Measurements from ENCODE around the gene VPREB1. TPM values are rescaled to one million over a fixed set of nuclear protein-coding genes. Genes with fewer than 3 reads are reported as not detected.

VPREB1 gene
- total RNA-seq, 4 donors from 2014 or later: not detected

- in situ Hi-C loops (cut with MboI; ENCODE audit: low pct_ligation_motif_present in 1 of 4, low pct_unique_long_range_greater_than_20kb in 1 of 4, low sequenced_read_pairs in 3 of 4): no loop called here
- 63% methylated on average over 4 of the region's 4 CpGs; no CpG with 5 or more reads in 1 of the 2 donors for WGBS, 2 donors (ENCODE audit: low coverage in 1 of 2)
Observed at GRCh38 chr22:22200569-22201184, 43.9 kb upstream of the VPREB1 start.

DNA sequence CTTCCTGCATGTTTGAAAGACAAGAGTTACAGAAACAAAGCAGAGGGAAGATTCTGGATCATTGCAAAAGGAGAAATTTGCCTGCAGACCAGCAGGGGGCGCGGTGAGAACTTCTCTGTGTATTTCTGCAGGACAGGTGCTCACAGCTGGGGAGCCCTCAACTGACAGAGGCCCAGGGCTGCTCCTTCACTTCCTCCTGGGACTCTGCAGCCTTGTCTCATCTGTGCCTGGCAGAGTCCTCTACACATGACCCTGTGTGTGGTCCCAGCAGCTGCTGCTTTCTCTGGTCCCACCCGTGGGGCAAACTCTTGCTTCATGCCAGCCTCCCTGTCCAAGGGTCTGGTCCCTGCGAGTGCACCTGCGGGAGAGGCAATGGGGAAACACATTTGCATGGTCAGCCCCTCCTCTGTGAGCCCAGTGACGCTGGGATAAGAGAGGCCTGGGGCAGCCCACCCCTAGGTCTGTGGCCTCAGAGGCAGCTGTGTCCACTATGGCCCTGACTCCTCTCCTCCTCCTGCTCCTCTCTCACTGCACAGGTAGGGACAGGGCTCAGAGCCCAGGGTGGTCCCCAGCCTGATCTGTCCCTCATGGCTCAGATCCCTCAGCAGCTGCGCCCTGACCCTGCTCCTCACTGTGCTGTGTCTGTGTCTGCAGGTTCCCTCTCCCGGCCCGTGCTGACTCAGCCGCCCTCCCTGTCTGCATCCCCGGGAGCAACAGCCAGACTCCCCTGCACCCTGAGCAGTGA lies 43.2 kb upstream of the VPREB1 start:
- WGBS, 2 donors (ENCODE audit: low coverage in 1 of 2): 33% methylated on average over 11 of the region's 11 CpGs; no CpG with 5 or more reads in 1 of the 2 donors
- peak; percentile 64 for DNase-seq

More at GRCh38 chr22:22200569-22201184, 43.9 kb upstream of the VPREB1 start:
- TF ChIP-seq, protein P1, sequence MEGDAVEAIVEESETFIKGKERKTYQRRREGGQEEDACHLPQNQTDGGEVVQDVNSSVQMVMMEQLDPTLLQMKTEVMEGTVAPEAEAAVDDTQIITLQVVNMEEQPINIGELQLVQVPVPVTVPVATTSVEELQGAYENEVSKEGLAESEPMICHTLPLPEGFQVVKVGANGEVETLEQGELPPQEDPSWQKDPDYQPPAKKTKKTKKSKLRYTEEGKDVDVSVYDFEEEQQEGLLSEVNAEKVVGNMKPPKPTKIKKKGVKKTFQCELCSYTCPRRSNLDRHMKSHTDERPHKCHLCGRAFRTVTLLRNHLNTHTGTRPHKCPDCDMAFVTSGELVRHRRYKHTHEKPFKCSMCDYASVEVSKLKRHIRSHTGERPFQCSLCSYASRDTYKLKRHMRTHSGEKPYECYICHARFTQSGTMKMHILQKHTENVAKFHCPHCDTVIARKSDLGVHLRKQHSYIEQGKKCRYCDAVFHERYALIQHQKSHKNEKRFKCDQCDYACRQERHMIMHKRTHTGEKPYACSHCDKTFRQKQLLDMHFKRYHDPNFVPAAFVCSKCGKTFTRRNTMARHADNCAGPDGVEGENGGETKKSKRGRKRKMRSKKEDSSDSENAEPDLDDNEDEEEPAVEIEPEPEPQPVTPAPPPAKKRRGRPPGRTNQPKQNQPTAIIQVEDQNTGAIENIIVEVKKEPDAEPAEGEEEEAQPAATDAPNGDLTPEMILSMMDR (IDR thresholded peaks at IDR 0.05): no peak
- TF ChIP-seq POLR2A (IDR thresholded peaks at IDR 0.05): no peak
- TF ChIP-seq EP300 (IDR thresholded peaks at IDR 0.05; ENCODE audit: low read depth): no peak
- TF ChIP-seq POLR2AphosphoS5 (IDR thresholded peaks at IDR 0.05): no peak
- intact Hi-C loops (cut with DNase I; ENCODE audit: low total_unique reads): no loop called here
- DNase-seq: no peak
- Histone ChIP-seq H3K4me3 (no peak overlapping the region), H3K36me3 (no peaks in the 10 kb centered on the region), H3K27me3 (peaks cover 11% of the 10 kb centered on the region), H3K27ac (peak overlapping the region in 1 of 4 donors; percentile 9), H3K4me1 (no peaks in the 10 kb centered on the region), H3K9me3 (no peaks in the 10 kb centered on the region)

DNA sequence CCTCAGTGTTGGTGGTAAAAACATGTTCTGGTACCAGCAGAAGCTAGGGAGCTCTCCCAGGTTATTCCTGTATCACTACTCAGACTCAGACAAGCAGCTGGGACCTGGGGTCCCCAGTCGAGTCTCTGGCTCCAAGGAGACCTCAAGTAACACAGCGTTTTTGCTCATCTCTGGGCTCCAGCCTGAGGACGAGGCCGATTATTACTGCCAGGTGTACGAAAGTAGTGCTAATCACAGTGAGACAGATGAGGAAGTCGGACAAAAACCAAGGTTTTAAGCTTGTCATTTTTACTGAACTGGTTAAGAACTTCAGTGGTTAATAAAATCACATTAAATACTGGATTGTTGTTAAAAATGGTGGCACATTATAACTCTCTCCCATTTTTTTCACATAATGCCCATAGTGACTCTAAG lies 42.6 kb upstream of the VPREB1 start:
- in situ Hi-C loops (cut with MboI; ENCODE audit: low pct_ligation_motif_present in 1 of 4, low pct_unique_long_range_greater_than_20kb in 1 of 4, low sequenced_read_pairs in 3 of 4): no loop called here
- Histone ChIP-seq H3K4me3 (no peak overlapping the region), H3K27me3 (peaks cover 11% of the 10 kb centered on the region), H3K9me3 (no peaks in the 10 kb centered on the region), H3K4me1 (no peaks in the 10 kb centered on the region), H3K36me3 (no peaks in the 10 kb centered on the region), H3K27ac (peak overlapping the region in 1 of 4 donors; percentile 22)
- TF ChIP-seq POLR2A (IDR thresholded peaks at IDR 0.05) (no peak), EP300 (IDR thresholded peaks at IDR 0.05; ENCODE audit: low read depth) (no peak), POLR2AphosphoS5 (IDR thresholded peaks at IDR 0.05) (no peak)
- TF ChIP-seq, protein P1 (IDR thresholded peaks at IDR 0.05): no peak
- WGBS, 2 donors (ENCODE audit: low coverage in 1 of 2): 72% methylated on average over 6 of the region's 6 CpGs; no CpG with 5 or more reads in 1 of the 2 donors
- DNase-seq: no peak
- intact Hi-C loops (cut with DNase I; ENCODE audit: low total_unique reads): no loop called here

More for the DNA sequence above, 43.2 kb upstream of the VPREB1 start:
- no peak for TF ChIP-seq EP300 (IDR thresholded peaks at IDR 0.05; ENCODE audit: low read depth)
- TF ChIP-seq, protein P1 (IDR thresholded peaks at IDR 0.05): peak in 1 of 5 experiments; percentile 47
- no peak for TF ChIP-seq POLR2A (IDR thresholded peaks at IDR 0.05)
- Histone ChIP-seq H3K36me3 (no peaks in the 10 kb centered on the region), H3K27me3 (peaks cover 11% of the 10 kb centered on the region), H3K4me3 (no peak overlapping the region), H3K4me1 (no peaks in the 10 kb centered on the region), H3K9me3 (no peaks in the 10 kb centered on the region), H3K27ac (peak overlapping the region in 2 of 4 donors; percentile 9 to 22)
- in situ Hi-C loops (cut with MboI; ENCODE audit: low pct_ligation_motif_present in 1 of 4, low pct_unique_long_range_greater_than_20kb in 1 of 4, low sequenced_read_pairs in 3 of 4) (no loop called here), intact Hi-C loops (cut with DNase I; ENCODE audit: low total_unique reads) (no loop called here)

Measured in transverse colon (tissue), 4 donors.